Upper lobe of left lung (tissue), 4 donors: ENCODE measurements around the gene GALNT16.

Source experiments
- CTCF ChIP-seq, 6 experiments: fragments of 450-650 bp in 4 of 6; fragments of 200-600 bp in 2 of 6; sonication (generic) in 2 of 6; IDR thresholded peaks; one replicate each; pipeline ENCODE4 v1.5.1; 2016 to 2019; ENCODE audit warnings: antibody characterized with exemption in 6 of 6
- POLR2A ChIP-seq, 4 donors: fragments of 450-650 bp; IDR thresholded peaks; one replicate each; pipeline ENCODE4 v1.5.1; 2016 to 2017; ENCODE audit warnings: antibody characterized with exemption in 4 of 4, mild to moderate bottlenecking in 2 of 4
- POLR2AphosphoS5 ChIP-seq, 2 donors: sonication (generic); formaldehyde crosslinking; IDR thresholded peaks; one replicate each; pipeline ENCODE4 v1.5.1; 2017; ENCODE audit warnings: antibody characterized with exemption in 2 of 2

- TF ChIP-seq POLR2A (IDR thresholded peaks at IDR 0.05): no peak
- no peak for TF ChIP-seq POLR2AphosphoS5 (IDR thresholded peaks at IDR 0.05)
- TF ChIP-seq CTCF (IDR thresholded peaks at IDR 0.05): no peak
Observed at GRCh38 chr14:69238883-69239282, 21.1 kb upstream of the GALNT16 start.
